Activated CD8-positive, alpha-beta memory T cell treated with anti-CD3 and anti-CD28 coated beads for 24 hours (primary cell): ENCODE results near the gene DYSF.
A peak's percentile ranks its signal among the peaks of the same experiment; 100 is the strongest.

Source experiments
- DNase-seq: peaks from one replicate; pipeline ENCODE4 v3.0.0-alpha.2; 2020

The DYSF gene

DNA sequence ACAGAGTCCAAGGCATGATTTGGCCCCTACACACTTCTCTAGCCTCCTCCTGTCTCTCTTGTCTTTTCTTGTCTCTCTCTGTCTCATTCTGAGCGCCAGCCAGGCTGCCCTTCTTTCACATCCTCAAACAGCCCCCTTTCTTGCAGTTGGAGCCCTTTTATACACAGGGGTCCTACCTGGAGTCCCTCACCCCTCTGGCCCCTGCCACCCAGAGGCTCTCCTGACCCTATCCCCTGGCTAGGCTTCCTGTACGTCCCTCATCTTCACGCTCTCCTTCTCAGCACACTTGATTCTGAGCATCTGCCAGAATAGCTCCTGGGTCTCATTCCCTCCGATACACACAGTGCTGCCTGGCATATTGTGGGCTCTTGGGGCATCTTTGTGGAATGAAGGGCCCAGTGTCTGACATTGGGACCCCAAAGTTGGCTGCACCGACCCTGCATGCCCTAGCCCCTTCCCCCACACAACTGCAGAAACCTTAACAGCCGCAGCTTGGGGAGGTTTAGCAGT lies 261.9 kb downstream of the DYSF start:
- no peak for DNase-seq

DNA sequence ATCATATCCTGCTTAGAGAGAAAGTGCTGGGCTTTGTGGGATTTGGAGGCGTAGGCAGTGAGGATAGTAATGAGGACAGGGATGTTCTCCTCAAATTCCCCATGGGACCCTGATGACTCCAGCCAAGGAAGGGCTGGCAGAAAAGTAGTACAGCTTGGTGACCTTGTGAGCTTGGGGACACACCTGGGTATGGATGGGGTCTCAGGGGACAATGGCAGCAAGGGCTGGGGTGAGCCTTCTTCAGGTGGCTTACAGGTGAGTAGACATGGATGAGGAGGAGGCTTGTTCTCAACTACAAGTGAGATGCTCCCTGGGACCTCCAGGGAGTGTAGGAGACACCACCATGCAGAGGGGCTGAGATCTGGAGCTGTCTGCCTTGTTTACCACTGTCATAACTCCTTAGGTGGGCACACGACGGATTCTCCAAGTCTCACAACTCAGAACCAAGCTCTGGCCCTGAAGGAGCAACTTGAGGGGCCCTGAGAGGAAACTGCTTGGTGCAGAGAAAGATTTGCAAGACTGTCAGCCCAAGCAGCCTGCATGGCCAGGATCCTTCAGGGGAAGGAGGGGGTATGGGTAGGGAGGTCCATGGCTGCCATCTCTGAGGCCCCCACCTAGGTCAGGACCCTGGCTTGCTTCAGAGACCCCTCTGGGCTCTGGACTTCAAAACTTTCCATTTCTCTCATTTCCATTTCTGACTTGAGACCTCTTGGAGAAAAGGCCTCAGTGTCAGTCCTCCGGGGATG lies 262.8 kb downstream of the DYSF start:
- DNase-seq, result no peak

GRCh38 chr2:71716697-71717624 lies 263.6 kb downstream of the DYSF start:
- no peak for DNase-seq

DNA sequence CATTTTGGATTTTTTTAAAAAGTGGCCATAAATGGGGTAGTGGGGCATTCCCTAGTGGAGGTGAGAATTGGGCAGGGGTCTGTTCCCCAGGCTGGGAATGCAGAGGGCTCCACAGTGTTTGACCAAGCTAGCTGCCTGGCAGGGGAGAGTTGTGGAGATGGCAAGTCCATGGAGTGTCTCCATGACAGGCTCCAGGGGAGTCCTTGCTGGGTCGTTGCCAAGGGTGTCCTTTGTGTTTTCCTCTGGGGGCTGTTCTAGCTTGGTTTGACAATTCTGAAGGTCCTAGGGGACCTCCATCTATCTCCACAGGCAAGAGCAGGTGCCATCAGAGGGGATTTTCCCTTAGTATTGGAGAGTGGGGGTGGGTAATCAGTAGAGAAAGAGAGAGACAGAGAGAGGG lies 265.3 kb downstream of the DYSF start:
- DNase-seq, result no peak

GRCh38 chr2:71719520-71720282 lies 266.3 kb downstream of the DYSF start:
- no peak for DNase-seq

DNA sequence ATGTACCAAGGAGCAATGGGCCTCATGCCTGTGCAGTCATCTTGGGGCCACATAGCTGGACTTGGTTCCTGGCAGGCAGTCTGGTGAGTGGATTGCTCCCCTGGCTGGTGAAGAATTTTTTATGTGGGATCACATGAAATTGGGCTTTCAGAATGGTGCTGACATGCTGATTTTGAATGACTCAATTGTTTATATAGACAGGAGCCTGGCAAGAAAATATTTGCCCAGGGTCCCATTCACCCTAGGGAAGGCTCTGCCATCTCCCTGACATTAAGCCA lies 266.9 kb downstream of the DYSF start:
- no peak for DNase-seq

- no peak for DNase-seq
Observed at GRCh38 chr2:71720596-71721361, 267.4 kb downstream of the DYSF start.

- DNase-seq, result no peak
Observed at GRCh38 chr2:71721362-71721665, 268.0 kb downstream of the DYSF start.

DNA sequence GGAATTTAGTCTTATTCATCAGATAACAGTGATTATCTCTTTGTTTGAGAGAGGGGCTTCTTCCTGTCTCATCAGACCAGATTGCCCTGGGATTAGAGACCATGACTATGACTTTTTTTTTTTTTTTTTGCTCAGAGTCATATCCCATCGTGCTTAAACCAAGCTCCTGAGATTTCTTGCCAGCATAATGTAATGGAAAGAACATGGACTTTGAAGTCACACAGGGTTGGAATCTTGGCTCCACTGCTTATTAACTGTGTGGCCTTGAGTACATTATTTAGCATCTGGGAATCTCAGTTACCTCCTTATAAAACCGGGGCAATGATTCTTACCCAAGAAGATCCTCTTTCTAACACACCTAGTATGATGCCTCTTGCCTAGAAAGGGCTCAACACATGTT lies 268.3 kb downstream of the DYSF start:
- no peak for DNase-seq

- no peak for DNase-seq
Observed at GRCh38 chr2:71722286-71722685, 268.9 kb downstream of the DYSF start.

DNA sequence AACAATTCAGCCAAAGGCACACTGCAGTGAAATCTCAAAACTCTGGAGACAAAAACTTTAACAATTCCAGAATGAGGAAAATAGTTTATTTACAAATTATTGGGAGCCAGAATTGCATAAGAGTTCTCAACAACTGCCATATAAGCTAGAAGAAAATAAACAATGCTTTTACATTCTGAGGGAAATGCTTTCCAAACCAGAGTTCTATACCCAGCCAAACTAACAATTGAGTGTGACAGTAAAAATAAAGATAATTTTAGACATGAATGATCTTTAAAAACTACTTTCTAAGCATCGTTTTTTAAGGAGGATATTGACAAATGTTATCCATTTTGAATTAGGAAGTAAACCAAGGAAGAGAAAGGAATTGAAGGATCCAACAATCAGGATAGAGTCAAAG lies 271.4 kb downstream of the DYSF start:
- no peak for DNase-seq

DNA sequence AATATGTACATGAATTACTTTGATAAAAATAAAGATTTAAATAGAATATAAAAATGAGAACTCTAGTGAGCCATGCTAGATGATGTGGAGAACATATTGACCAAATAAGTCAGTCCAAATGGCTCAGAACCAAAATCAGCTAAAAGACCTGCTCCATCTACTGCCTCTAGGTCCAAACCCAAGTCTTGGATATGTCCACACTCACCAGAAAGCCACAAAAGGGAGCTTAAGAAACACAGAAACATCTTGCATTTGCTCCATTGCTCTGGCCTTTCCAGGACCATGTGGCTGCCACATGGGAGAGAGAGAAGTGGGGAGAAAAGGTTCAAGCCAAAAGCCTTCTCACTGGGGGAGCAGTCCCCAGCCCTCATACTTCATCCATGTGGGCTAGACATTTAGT lies 272.5 kb downstream of the DYSF start:
- no peak for DNase-seq

DNA sequence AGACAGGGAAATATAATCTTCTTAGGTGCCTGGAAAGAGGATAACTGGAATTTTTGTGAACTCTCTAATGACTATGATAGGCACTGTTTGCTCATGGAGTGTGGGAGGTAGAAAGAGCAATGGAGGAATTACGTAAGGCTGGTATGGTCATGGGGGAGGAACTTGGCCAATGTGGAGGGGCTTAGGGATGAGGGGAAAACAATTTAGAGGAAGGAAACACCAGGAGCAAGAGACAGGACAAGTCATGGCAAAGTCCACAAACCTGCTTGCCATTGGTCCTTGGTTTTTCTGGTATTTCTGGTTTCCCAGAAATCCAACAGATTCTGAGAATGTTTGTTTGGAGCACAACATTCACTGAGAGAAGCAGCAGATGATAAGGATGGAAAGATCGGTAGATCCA lies 274.2 kb downstream of the DYSF start:
- DNase-seq, result no peak

DNA sequence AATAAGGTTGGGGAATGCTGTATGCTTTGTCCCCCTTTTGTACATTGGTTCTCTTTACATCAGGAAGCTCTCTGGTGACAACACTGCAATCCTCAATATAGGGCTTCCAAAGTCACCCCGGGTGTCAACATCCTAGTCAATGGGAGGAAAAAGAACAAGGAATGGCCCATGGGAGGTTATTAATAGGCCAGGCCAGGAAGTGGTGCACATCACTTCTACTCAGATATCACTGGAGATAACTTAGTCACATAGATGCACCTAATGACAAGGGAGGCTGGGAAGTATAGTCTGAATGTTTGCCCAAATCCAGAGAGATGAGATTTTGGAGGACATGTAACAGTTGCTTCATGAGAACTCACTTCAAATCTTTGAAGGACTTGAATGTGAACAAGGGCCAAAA lies 274.7 kb downstream of the DYSF start:
- no peak for DNase-seq

GRCh38 chr2:71730785-71731383 lies 277.5 kb downstream of the DYSF start:
- DNase-seq, result peak; percentile 19

DNA sequence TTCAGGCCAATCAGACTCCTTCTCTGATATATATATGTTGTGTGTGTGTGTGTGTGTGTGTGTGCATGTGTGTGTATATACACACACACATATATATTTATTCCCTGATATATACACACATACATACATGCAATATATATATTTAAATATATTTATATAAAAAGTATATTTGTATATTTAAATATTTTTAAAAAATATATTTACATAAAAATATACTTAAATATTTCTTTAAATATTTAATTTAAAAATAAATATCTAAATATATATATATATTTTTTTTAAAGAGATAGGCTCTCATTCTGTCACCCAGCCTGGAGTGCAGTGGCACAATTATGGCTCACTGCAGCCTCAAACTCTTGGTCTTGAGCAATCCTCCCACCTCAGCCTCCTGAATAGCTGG lies 281.3 kb downstream of the DYSF start:
- no peak for DNase-seq

DNA sequence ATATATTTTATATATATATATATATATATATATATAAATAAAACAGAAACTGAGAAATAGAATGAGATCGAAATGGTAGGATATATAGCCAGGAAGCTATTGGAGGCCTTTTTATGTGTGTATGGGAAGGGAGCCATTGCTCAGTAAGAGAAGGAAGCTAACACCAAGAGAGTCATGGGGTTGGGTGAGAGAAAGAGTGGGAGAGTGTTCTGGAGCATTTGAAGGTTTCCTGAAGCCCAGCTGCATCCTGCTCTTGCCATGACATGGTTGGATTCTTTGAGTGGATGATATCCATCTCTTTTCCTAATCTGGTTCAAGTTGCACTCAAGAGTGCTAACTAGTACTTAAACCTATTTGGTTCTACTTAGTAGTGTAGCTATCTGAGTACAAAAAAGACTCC lies 282.3 kb downstream of the DYSF start:
- no peak for DNase-seq
